ENCODE data around the gene POLG. TPM values are rescaled to one million over a fixed set of nuclear protein-coding genes. Genes with fewer than 3 reads are reported as not detected.

POLG gene
- total and polyA plus RNA-seq, 2 of the 13 experiments (the other 11 are each of a cell fraction or from before 2014, with no cell fraction given): 26.6 to 35.5 TPM

DNA sequence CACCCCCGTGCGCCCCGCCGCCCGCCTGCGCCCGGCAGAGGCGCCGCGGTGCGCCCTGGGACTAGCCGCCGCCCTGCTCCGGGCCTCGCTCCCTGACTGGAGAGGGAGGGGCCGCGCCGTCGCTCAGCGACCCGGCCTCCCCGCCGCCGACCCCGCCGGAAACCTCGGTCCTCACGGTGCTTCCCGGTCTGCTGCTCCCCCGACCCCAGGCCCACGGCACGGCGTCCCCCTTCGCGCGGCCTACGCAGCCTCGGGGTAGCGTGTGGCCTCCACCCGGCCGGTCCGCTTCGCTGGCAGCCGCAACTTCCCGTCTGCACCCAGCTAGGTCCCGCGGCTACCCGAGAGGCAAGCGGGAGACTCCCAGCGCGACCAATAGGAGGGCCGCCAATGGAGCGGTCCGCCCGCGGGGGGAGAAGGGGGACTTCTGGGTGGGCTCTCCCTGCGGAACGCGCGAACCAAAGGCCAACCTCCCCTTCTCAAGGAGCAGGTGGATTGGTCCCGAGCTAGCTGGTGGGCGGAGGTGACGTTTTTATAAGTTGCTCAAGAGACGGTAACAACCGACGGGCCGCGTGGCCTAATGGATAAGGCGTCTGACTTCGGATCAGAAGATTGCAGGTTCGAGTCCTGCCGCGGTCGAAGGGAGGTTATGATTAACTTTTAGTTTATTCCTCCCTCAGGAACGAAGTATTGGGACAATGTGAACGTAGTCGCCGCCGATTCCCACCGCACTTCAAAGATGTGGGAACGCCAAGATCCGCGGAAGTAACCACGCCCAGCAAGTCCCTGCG, at the start of gene POLG (continued):
- peak; percentile 96 for TF ChIP-seq IKZF4 (CRISPR knock-in tag; IDR thresholded peaks at IDR 0.05; ENCODE audit: borderline replicate concordance, low read depth, not compliant biosample characterization)
- TF ChIP-seq, protein P1, sequence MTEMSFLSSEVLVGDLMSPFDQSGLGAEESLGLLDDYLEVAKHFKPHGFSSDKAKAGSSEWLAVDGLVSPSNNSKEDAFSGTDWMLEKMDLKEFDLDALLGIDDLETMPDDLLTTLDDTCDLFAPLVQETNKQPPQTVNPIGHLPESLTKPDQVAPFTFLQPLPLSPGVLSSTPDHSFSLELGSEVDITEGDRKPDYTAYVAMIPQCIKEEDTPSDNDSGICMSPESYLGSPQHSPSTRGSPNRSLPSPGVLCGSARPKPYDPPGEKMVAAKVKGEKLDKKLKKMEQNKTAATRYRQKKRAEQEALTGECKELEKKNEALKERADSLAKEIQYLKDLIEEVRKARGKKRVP (CRISPR knock-in tag; IDR thresholded peaks at IDR 0.05): no peak; a peak in 2 of 4 replicates
- peak; percentile 91 for TF ChIP-seq TMF1 (CRISPR knock-in tag; IDR thresholded peaks at IDR 0.05; ENCODE audit: low read depth)
- no peak for TF ChIP-seq ZNF720 (CRISPR knock-in tag; IDR thresholded peaks at IDR 0.05)
- TF ChIP-seq, protein P2, sequence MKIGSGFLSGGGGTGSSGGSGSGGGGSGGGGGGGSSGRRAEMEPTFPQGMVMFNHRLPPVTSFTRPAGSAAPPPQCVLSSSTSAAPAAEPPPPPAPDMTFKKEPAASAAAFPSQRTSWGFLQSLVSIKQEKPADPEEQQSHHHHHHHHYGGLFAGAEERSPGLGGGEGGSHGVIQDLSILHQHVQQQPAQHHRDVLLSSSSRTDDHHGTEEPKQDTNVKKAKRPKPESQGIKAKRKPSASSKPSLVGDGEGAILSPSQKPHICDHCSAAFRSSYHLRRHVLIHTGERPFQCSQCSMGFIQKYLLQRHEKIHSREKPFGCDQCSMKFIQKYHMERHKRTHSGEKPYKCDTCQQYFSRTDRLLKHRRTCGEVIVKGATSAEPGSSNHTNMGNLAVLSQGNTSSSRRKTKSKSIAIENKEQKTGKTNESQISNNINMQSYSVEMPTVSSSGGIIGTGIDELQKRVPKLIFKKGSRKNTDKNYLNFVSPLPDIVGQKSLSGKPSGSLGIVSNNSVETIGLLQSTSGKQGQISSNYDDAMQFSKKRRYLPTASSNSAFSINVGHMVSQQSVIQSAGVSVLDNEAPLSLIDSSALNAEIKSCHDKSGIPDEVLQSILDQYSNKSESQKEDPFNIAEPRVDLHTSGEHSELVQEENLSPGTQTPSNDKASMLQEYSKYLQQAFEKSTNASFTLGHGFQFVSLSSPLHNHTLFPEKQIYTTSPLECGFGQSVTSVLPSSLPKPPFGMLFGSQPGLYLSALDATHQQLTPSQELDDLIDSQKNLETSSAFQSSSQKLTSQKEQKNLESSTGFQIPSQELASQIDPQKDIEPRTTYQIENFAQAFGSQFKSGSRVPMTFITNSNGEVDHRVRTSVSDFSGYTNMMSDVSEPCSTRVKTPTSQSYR (CRISPR knock-in tag; IDR thresholded peaks at IDR 0.05; ENCODE audit: borderline replicate concordance): no peak
- no peak for TF ChIP-seq ZNF382 (CRISPR knock-in tag; IDR thresholded peaks at IDR 0.05; ENCODE audit: borderline replicate concordance)
- peak; percentile 86 for TF ChIP-seq CEBPG (CRISPR knock-in tag; IDR thresholded peaks at IDR 0.05)
- peak; percentile 15; the same call in 1 of the 2 replicates for TF ChIP-seq ZMYM3 (CRISPR knock-in tag; IDR thresholded peaks at IDR 0.05)
- peak; percentile 53 for TF ChIP-seq NKX3-1 (CRISPR knock-in tag; IDR thresholded peaks at IDR 0.05)
- TF ChIP-seq ZNF569 (CRISPR knock-in tag; IDR thresholded peaks at IDR 0.05; ENCODE audit: borderline replicate concordance): no peak
- TF ChIP-seq, protein P3, sequence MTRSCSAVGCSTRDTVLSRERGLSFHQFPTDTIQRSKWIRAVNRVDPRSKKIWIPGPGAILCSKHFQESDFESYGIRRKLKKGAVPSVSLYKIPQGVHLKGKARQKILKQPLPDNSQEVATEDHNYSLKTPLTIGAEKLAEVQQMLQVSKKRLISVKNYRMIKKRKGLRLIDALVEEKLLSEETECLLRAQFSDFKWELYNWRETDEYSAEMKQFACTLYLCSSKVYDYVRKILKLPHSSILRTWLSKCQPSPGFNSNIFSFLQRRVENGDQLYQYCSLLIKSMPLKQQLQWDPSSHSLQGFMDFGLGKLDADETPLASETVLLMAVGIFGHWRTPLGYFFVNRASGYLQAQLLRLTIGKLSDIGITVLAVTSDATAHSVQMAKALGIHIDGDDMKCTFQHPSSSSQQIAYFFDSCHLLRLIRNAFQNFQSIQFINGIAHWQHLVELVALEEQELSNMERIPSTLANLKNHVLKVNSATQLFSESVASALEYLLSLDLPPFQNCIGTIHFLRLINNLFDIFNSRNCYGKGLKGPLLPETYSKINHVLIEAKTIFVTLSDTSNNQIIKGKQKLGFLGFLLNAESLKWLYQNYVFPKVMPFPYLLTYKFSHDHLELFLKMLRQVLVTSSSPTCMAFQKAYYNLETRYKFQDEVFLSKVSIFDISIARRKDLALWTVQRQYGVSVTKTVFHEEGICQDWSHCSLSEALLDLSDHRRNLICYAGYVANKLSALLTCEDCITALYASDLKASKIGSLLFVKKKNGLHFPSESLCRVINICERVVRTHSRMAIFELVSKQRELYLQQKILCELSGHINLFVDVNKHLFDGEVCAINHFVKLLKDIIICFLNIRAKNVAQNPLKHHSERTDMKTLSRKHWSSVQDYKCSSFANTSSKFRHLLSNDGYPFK (CRISPR knock-in tag; IDR thresholded peaks at IDR 0.05; ENCODE audit: borderline replicate concordance): peak; percentile 43; the same call in 1 of the 2 replicates
- TF ChIP-seq MLLT10 (CRISPR knock-in tag; IDR thresholded peaks at IDR 0.05): no peak
- TF ChIP-seq KLF6 (CRISPR knock-in tag; IDR thresholded peaks at IDR 0.05): peak; percentile 75; the same call in 1 of the 2 replicates
- peak; percentile 52; the same call in 1 of the 2 replicates for TF ChIP-seq ZNF773 (CRISPR knock-in tag; IDR thresholded peaks at IDR 0.05; ENCODE audit: borderline replicate concordance)
- TF ChIP-seq, protein P4, sequence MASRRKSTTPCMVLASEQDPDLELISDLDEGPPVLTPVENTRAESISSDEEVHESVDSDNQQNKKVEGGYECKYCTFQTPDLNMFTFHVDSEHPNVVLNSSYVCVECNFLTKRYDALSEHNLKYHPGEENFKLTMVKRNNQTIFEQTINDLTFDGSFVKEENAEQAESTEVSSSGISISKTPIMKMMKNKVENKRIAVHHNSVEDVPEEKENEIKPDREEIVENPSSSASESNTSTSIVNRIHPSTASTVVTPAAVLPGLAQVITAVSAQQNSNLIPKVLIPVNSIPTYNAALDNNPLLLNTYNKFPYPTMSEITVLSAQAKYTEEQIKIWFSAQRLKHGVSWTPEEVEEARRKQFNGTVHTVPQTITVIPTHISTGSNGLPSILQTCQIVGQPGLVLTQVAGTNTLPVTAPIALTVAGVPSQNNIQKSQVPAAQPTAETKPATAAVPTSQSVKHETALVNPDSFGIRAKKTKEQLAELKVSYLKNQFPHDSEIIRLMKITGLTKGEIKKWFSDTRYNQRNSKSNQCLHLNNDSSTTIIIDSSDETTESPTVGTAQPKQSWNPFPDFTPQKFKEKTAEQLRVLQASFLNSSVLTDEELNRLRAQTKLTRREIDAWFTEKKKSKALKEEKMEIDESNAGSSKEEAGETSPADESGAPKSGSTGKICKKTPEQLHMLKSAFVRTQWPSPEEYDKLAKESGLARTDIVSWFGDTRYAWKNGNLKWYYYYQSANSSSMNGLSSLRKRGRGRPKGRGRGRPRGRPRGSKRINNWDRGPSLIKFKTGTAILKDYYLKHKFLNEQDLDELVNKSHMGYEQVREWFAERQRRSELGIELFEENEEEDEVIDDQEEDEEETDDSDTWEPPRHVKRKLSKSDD (CRISPR knock-in tag; IDR thresholded peaks at IDR 0.05; ENCODE audit: low read depth): no peak; the same call in 1 of the 2 replicates
- no peak for TF ChIP-seq REXO4 (CRISPR knock-in tag; IDR thresholded peaks at IDR 0.05; ENCODE audit: borderline replicate concordance)
- TF ChIP-seq MAFG (CRISPR knock-in tag; IDR thresholded peaks at IDR 0.05): no peak
- TF ChIP-seq TOPORS (CRISPR knock-in tag; IDR thresholded peaks at IDR 0.05): peak; percentile 51; the same call in 1 of the 2 replicates
- TF ChIP-seq DR1 (CRISPR knock-in tag; IDR thresholded peaks at IDR 0.05): peak; percentile 94
- peak; percentile 78 for TF ChIP-seq GFI1 (CRISPR knock-in tag; IDR thresholded peaks at IDR 0.05; ENCODE audit: borderline replicate concordance)

All from HepG2 (cell line).